H9 (cell line): ENCODE results near the gene ANKRD44. TPM values are rescaled to one million over a fixed set of nuclear protein-coding genes. Genes with fewer than 3 reads are reported as not detected.

Source experiments
- DNase-seq: peaks from one replicate; pipeline ENCODE4 v3.0.0-alpha.2; 2017
- H2AFZ ChIP-seq: one replicate; pipeline ENCODE4 v1.6.1; 2013; ENCODE audit warnings: mild to moderate bottlenecking, low read length, control low read depth, moderate library complexity
- H2AK5ac ChIP-seq: 2 replicates; pipeline ENCODE4 v1.6.1; 2013; ENCODE audit warnings: low read length, control low read depth, mixed read lengths; ENCODE audit not compliant: insufficient read length
- H2BK120ac ChIP-seq: one replicate; pipeline ENCODE4 v1.6.1; 2013; ENCODE audit warnings: low read depth, mild to moderate bottlenecking, low read length, control low read depth, inconsistent platforms; ENCODE audit not compliant: poor library complexity, severe bottlenecking
- H2BK12ac ChIP-seq: 2 replicates; pipeline ENCODE4 v1.6.1; 2013; ENCODE audit warnings: low read length, control low read depth, mixed read lengths, low read depth; ENCODE audit not compliant: insufficient read length
- H2BK15ac ChIP-seq: 2 replicates; pipeline ENCODE4 v1.6.1; 2013; ENCODE audit warnings: low read depth, low read length, control low read depth
- H2BK20ac ChIP-seq: one replicate; pipeline ENCODE4 v1.6.1; 2013; ENCODE audit warnings: low read depth, mild to moderate bottlenecking, low read length, control low read depth, inconsistent platforms; ENCODE audit not compliant: poor library complexity, severe bottlenecking
- H2BK5ac ChIP-seq: 2 replicates; pipeline ENCODE4 v1.6.1; 2013; ENCODE audit warnings: low read length, control low read depth, mixed read lengths; ENCODE audit not compliant: insufficient read length
- H3K14ac ChIP-seq: 2 replicates; pipeline ENCODE4 v1.6.1; 2013; ENCODE audit warnings: low read length, control low read depth; ENCODE audit not compliant: insufficient read depth
- H3K18ac ChIP-seq: 2 replicates; pipeline ENCODE4 v1.6.1; 2013; ENCODE audit warnings: low read depth, mild to moderate bottlenecking, mixed read lengths, low read length, control low read depth; ENCODE audit not compliant: insufficient read length
- H3K23ac ChIP-seq: 2 replicates; pipeline ENCODE4 v1.6.1; 2013; ENCODE audit warnings: low read length, control low read depth, mixed read lengths, low read depth; ENCODE audit not compliant: insufficient read length
- H3K23me2 ChIP-seq: 2 replicates; pipeline ENCODE4 v1.6.1; 2013; ENCODE audit warnings: low read depth, mild to moderate bottlenecking, mixed read lengths, low read length, control low read depth; ENCODE audit not compliant: insufficient read length, poor library complexity, severe bottlenecking
- H3K27ac ChIP-seq: 2 replicates; pipeline ENCODE4 v1.5.1; 2013; ENCODE audit warnings: low read length, control low read depth, mixed read lengths, low read depth; ENCODE audit not compliant: insufficient read length
- H3K27me3 ChIP-seq: 2 replicates; pipeline ENCODE4 v1.6.1; 2013; ENCODE audit warnings: low read length, control low read depth, inconsistent platforms; ENCODE audit not compliant: insufficient read depth
- H3K4ac ChIP-seq: 2 replicates; pipeline ENCODE4 v1.6.1; 2013; ENCODE audit warnings: low read depth, mild to moderate bottlenecking, control low read depth, inconsistent platforms, low read length, moderate library complexity
- H3K4me1 ChIP-seq: 2 replicates; pipeline ENCODE4 v1.6.1; 2013; ENCODE audit warnings: low read length, control low read depth, inconsistent platforms; ENCODE audit not compliant: insufficient read depth
- H3K4me2 ChIP-seq: 2 replicates; pipeline ENCODE4 v1.6.1; 2013; ENCODE audit warnings: low read length, control low read depth, mixed read lengths; ENCODE audit not compliant: insufficient read length, insufficient read depth
- H3K56ac ChIP-seq: 2 replicates; pipeline ENCODE4 v1.6.1; 2013; ENCODE audit warnings: low read depth, mild to moderate bottlenecking, mixed read lengths, low read length, control low read depth; ENCODE audit not compliant: insufficient read length
- H3K79me1 ChIP-seq: 2 replicates; pipeline ENCODE4 v1.6.1; 2013; ENCODE audit warnings: low read depth, mild to moderate bottlenecking, moderate library complexity, low read length, control low read depth, inconsistent platforms; ENCODE audit not compliant: insufficient read depth, poor library complexity, severe bottlenecking
- H3K79me2 ChIP-seq: 2 replicates; pipeline ENCODE4 v1.6.1; 2013; ENCODE audit warnings: low read length, control low read depth, inconsistent platforms; ENCODE audit not compliant: insufficient read depth
- H3K9ac ChIP-seq: 2 replicates; pipeline ENCODE4 v1.6.1; 2013; ENCODE audit warnings: low read length, control low read depth, mixed read lengths; ENCODE audit not compliant: insufficient read length; ENCODE audit errors: extremely low read depth
- H3K9me3 ChIP-seq: one replicate; pipeline ENCODE4 v1.6.1; 2013; ENCODE audit warnings: low read depth, low read length, inconsistent platforms; ENCODE audit not compliant: control insufficient read depth
- H3T11ph ChIP-seq: one replicate; pipeline ENCODE4 v1.6.1; 2013; ENCODE audit warnings: mild to moderate bottlenecking, low read length, control low read depth, inconsistent platforms
- H4K20me1 ChIP-seq: one replicate; pipeline ENCODE4 v1.6.1; 2013; ENCODE audit not compliant: control insufficient read depth, insufficient read length, insufficient read depth
- H4K5ac ChIP-seq: 2 replicates; pipeline ENCODE4 v1.6.1; 2013; ENCODE audit warnings: low read depth, mild to moderate bottlenecking, mixed read lengths, low read length, control low read depth; ENCODE audit not compliant: insufficient read length
- H4K8ac ChIP-seq: replicated peaks from 2 replicates; pipeline ENCODE4 v1.6.1; 2013; ENCODE audit warnings: low read length, control low read depth, mixed read lengths, low read depth; ENCODE audit not compliant: insufficient read length
- H4K91ac ChIP-seq: 2 replicates; pipeline ENCODE4 v1.6.1; 2013; ENCODE audit warnings: low read depth, mild to moderate bottlenecking, moderate library complexity, mixed read lengths, low read length, control low read depth; ENCODE audit not compliant: insufficient read length
- H3K27ac Mint-ChIP-seq, 3 experiments: 2 replicates in 2 of 3; 3 replicates in 1 of 3; pipeline ENCODE4 v1.8.0; 2020 to 2021; ENCODE audit warnings: mixed read lengths in 3 of 3, mild to moderate bottlenecking in 1 of 3, moderate library complexity in 1 of 3
- H3K27me3 Mint-ChIP-seq: 2 replicates; pipeline ENCODE4 v1.8.0; 2021; ENCODE audit warnings: low read depth, mild to moderate bottlenecking, moderate library complexity, mixed read lengths
- H3K36me3 Mint-ChIP-seq, 3 experiments: 2 replicates in 2 of 3; 3 replicates in 1 of 3; pipeline ENCODE4 v1.8.0; 2020 to 2021; ENCODE audit warnings: low read depth in 3 of 3, mixed read lengths in 3 of 3; ENCODE audit not compliant: insufficient read depth in 1 of 3
- H3K4me1 Mint-ChIP-seq, 2 experiments: 2 replicates each; pipeline ENCODE4 v1.8.0; 2020; ENCODE audit warnings: mixed read lengths in 2 of 2
- H3K4me3 Mint-ChIP-seq, 2 experiments: 2 replicates in 1 of 2; 3 replicates in 1 of 2; pipeline ENCODE4 v1.8.0; 2020 to 2021; ENCODE audit warnings: mild to moderate bottlenecking in 2 of 2, mixed read lengths in 2 of 2, moderate library complexity in 1 of 2
- H3K9me3 Mint-ChIP-seq, 2 experiments: 2 replicates in 1 of 2; 3 replicates in 1 of 2; pipeline ENCODE4 v1.8.0; 2020; ENCODE audit warnings: mild to moderate bottlenecking in 2 of 2, mixed read lengths in 2 of 2, moderate library complexity in 1 of 2
- WGBS: extraction: QIAGEN DNeasy Blood & Tissue Kit; methylation state at CpG from one replicate; pipeline ENCODE4 v1.1.7; 2013; ENCODE audit warnings: missing lambda C conversion rate, low lambda C conversion rate, mixed read lengths; ENCODE audit not compliant: insufficient read length; ENCODE audit errors: extremely low coverage; 5-methylcytosine and 5-hydroxymethylcytosine counted together
- total RNA-seq: library from RNA; stranded (reverse); gene quantifications from 2 replicates; pipeline ENCODE4 v1.2.1, GENCODE V29; 2021
- TF ChIP-seq, protein P1 (sequence below): fragments of 200-600 bp; sonication (generic); conservative IDR thresholded peaks from 3 replicates; pipeline ENCODE4 v1.8.0; 2021; ENCODE audit warnings: antibody characterized with exemption, mild to moderate bottlenecking

The ANKRD44 gene
- total RNA-seq, 1 experiment from 2014 or later = 1.9 TPM

DNA sequence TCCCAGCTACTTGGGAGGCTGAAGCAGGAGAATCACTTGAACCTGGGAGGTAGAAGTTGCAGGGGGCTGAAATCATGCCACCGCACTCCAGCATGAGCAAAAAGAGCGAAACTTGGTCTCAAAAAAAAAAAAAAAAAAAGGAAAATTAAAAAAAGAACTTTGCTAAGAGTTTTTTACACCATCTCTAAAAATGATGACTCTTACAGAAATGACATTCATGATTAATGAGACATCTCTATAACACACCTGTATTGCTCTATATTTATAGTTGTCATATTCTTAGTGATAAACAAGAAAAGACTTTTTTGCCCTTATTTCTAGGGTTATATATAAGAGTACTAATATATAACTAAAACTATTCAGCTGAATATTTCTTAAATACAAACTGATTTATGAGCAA is 34.4 kb downstream of the ANKRD44 start:
- H2BK12ac ChIP-seq = no peak overlapping the region
- TF ChIP-seq, protein P1, sequence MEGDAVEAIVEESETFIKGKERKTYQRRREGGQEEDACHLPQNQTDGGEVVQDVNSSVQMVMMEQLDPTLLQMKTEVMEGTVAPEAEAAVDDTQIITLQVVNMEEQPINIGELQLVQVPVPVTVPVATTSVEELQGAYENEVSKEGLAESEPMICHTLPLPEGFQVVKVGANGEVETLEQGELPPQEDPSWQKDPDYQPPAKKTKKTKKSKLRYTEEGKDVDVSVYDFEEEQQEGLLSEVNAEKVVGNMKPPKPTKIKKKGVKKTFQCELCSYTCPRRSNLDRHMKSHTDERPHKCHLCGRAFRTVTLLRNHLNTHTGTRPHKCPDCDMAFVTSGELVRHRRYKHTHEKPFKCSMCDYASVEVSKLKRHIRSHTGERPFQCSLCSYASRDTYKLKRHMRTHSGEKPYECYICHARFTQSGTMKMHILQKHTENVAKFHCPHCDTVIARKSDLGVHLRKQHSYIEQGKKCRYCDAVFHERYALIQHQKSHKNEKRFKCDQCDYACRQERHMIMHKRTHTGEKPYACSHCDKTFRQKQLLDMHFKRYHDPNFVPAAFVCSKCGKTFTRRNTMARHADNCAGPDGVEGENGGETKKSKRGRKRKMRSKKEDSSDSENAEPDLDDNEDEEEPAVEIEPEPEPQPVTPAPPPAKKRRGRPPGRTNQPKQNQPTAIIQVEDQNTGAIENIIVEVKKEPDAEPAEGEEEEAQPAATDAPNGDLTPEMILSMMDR = no peak
- WGBS = no CpG with 5 or more reads among the region's 2 CpGs
- no peak overlapping the region for H4K91ac ChIP-seq
- no peaks in the 10 kb centered on the region for H3K4me1 ChIP-seq
- H2AK5ac ChIP-seq = no peak overlapping the region
- H4K20me1 ChIP-seq = no peaks in the 10 kb centered on the region
- H3K27ac Mint-ChIP-seq = no peak overlapping the region
- H3K9me3 Mint-ChIP-seq = no peaks in the 10 kb centered on the region
- no peak overlapping the region for H3K4ac ChIP-seq
- no peaks in the 10 kb centered on the region for H3K9me3 ChIP-seq
- H2AFZ ChIP-seq = no peak overlapping the region
- H3T11ph ChIP-seq = no peak overlapping the region
- no peak overlapping the region for H2BK5ac ChIP-seq
- no peak for DNase-seq
- no peak overlapping the region for H3K27ac ChIP-seq
- no peak overlapping the region for H2BK15ac ChIP-seq
- no peak overlapping the region for H4K5ac ChIP-seq
- H3K4me2 ChIP-seq = no peak overlapping the region
- no peak overlapping the region for H2BK120ac ChIP-seq
- H3K14ac ChIP-seq = no peak overlapping the region
- H3K27me3 Mint-ChIP-seq = no peaks in the 10 kb centered on the region
- H4K8ac ChIP-seq = no peak overlapping the region
- H3K9ac ChIP-seq = no peak overlapping the region
- H3K79me1 ChIP-seq = no peaks in the 10 kb centered on the region
- no peak overlapping the region for H3K56ac ChIP-seq
- H3K79me2 ChIP-seq = no peaks in the 10 kb centered on the region
- no peaks in the 10 kb centered on the region for H3K23me2 ChIP-seq
- no peak overlapping the region for H2BK20ac ChIP-seq
- no peaks in the 10 kb centered on the region for H3K27me3 ChIP-seq
- H3K4me1 Mint-ChIP-seq = peaks cover 6 to 11% of the 10 kb centered on the region in 2 experiments
- H3K36me3 Mint-ChIP-seq = no peaks in the 10 kb centered on the region
- no peak overlapping the region for H3K18ac ChIP-seq
- H3K23ac ChIP-seq = no peak overlapping the region
- no peak overlapping the region for H3K4me3 Mint-ChIP-seq
